Measurements from ENCODE around the gene CCDC174.

DNA sequence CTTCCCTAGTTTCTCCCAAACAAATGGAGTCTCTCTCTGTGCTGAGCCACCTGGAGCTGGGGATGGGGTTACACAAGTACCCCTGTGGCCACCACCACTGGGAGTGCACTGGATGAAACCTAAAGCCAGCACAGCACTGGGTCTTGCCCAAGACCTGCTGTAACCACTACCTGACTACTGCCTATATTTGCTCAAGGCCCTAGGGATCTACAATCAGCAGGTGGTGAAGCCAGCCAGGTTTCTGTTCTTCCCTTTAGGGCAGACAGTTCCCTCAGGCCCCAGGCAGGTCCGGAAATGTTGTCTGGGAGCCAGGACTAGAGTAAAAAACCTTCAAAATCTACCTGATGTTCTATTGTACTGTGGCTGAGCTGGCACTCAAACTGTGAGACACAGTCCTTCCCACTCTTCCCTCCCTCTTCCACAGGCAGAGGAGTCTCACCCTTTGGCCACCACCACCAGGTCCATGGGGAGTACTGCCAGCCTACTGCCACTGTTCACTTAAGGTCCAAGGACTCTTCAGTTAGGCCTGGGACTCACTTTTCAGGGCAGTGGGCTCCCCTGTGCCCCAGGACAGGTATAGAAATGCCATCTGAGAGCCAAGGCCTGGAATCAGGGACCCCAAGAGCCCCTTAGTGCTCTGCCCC lies 47.2 kb downstream of the CCDC174 start:
- no peak for TF ChIP-seq EZH2 (IDR thresholded peaks at IDR 0.05)
- TF ChIP-seq POLR2AphosphoS5 (IDR thresholded peaks at IDR 0.05; ENCODE audit: borderline replicate concordance, low read depth, low read length) = no peak
- no peak for TF ChIP-seq FOXP2 (optimal IDR thresholded peaks at IDR 0.05; ENCODE audit: control extremely low read depth, extremely low read length, insufficient read depth)
